Panc1 (cell line): ENCODE results near the gene MAP2K7. TPM values are rescaled to one million over a fixed set of nuclear protein-coding genes. Genes with fewer than 3 reads are reported as not detected.

Experiments used
- ATAC-seq: fragments of 200-7000 bp; cut with Tn5 transposase; 2 replicates; pipeline ENCODE4 v1.9.1; 2020; ENCODE audit warnings: mild to moderate bottlenecking, moderate library complexity
- BruUV-seq: library from RNA; stranded (reverse); fragments of 400-500 nt; replicated peaks from 2 replicates; lab custom pipeline; 2021; lab: Mats Ljungman, UMichigan
- CTCF ChIA-PET: fragments of 300-600 bp; sonication (Branson Sonifier 250); formaldehyde crosslinking; loops from one replicate; lab custom pipeline; 2022; ENCODE audit warnings: antibody characterized with exemption; lab: Charles Lee
- POLR2A ChIA-PET: fragments of 300-600 bp; sonication (Branson Sonifier 250); formaldehyde crosslinking; loops from one replicate; lab custom pipeline; 2022; ENCODE audit warnings: antibody characterized with exemption; lab: Charles Lee
- DNase-seq: peaks from one replicate; pipeline ENCODE4 v3.0.0-alpha.2; 2010; ENCODE audit warnings: low read depth, low spot score
- H3K27ac ChIP-seq: 2 replicates; pipeline ENCODE4 v1.5.1; 2011; ENCODE audit warnings: mild to moderate bottlenecking, low read length, inconsistent platforms
- H3K27me3 ChIP-seq: fragments of 200-500 bp; sonication (Bioruptor generic); 2 replicates; pipeline ENCODE4 v1.6.0; 2014; ENCODE audit warnings: low read length, inconsistent platforms; ENCODE audit not compliant: control insufficient read depth, insufficient read depth
- H3K36me3 ChIP-seq: fragments of 200-500 bp; sonication (Bioruptor generic); 2 replicates; pipeline ENCODE4 v1.5.1; 2014; ENCODE audit warnings: inconsistent platforms, mild to moderate bottlenecking, low read length, moderate library complexity; ENCODE audit not compliant: control insufficient read depth, insufficient read depth
- H3K4me1 ChIP-seq: 2 replicates; pipeline ENCODE4 v1.5.1; 2011; ENCODE audit warnings: inconsistent platforms, mild to moderate bottlenecking, low read length, moderate library complexity; ENCODE audit not compliant: control insufficient read depth, insufficient read depth
- H3K4me3 ChIP-seq, 2 experiments: 2 replicates each; pipeline ENCODE4 v1.5.1; 2011 to 2012; ENCODE audit warnings: low read depth in 2 of 2, low read length in 2 of 2, mild to moderate bottlenecking in 2 of 2, inconsistent platforms in 1 of 2, moderate library complexity in 1 of 2
- H3K9me3 ChIP-seq: fragments of 200-500 bp; sonication (Bioruptor generic); 2 replicates; pipeline ENCODE4 v1.5.1; 2014; ENCODE audit warnings: low read depth, mild to moderate bottlenecking, inconsistent platforms, low read length, moderate library complexity; ENCODE audit not compliant: control insufficient read depth, insufficient read depth
- CTCF ChIP-seq: fragments of 450-650 bp; IDR thresholded peaks from 2 replicates; pipeline ENCODE4 v1.5.1; 2017; ENCODE audit warnings: mild to moderate bottlenecking
- POLR2AphosphoS5 ChIP-seq: IDR thresholded peaks from 2 replicates; pipeline ENCODE4 v1.6.1; 2012; ENCODE audit warnings: mild to moderate bottlenecking, low read depth, low read length, moderate library complexity
- REST ChIP-seq, 2 experiments: IDR thresholded peaks; 2 replicates each; pipeline ENCODE4 v1.6.1; 2011 to 2012; ENCODE audit warnings: low read depth in 2 of 2, control low read depth in 1 of 2, low read length in 1 of 2, mild to moderate bottlenecking in 1 of 2, moderate library complexity in 1 of 2; ENCODE audit not compliant: insufficient read depth in 1 of 2
- SIN3A ChIP-seq: IDR thresholded peaks from 2 replicates; pipeline ENCODE4 v1.6.1; 2012; ENCODE audit warnings: low read depth, mild to moderate bottlenecking, low read length, moderate library complexity, borderline replicate concordance; ENCODE audit not compliant: insufficient read depth
- TCF7L2 ChIP-seq: IDR thresholded peaks from 2 replicates; pipeline ENCODE4 v1.6.1; 2011; ENCODE audit warnings: mild to moderate bottlenecking, low read depth, low read length, inconsistent platforms
- in situ Hi-C: cut with HindIII; loops from 2 replicates; pipeline ENCODE4 v1.10.0; 2016; ENCODE audit warnings: low sequenced_read_pairs, low pct_unique_long_range_greater_than_20kb
- intact Hi-C: fragments of 100-400 bp; cut with micrococcal nuclease; formaldehyde crosslinking; loops from one replicate; pipeline ENCODE4 v1.10.0; 2022; ENCODE audit not compliant: unreplicated experiment
- total RNA-seq: library from RNA; stranded (reverse); gene quantifications from one replicate; pipeline ENCODE4 v1.2.1, GENCODE V29; 2021; ENCODE audit not compliant: unreplicated experiment

Gene MAP2K7
- total RNA-seq, 1 experiment from 2014 or later, result 32.9 TPM

DNA sequence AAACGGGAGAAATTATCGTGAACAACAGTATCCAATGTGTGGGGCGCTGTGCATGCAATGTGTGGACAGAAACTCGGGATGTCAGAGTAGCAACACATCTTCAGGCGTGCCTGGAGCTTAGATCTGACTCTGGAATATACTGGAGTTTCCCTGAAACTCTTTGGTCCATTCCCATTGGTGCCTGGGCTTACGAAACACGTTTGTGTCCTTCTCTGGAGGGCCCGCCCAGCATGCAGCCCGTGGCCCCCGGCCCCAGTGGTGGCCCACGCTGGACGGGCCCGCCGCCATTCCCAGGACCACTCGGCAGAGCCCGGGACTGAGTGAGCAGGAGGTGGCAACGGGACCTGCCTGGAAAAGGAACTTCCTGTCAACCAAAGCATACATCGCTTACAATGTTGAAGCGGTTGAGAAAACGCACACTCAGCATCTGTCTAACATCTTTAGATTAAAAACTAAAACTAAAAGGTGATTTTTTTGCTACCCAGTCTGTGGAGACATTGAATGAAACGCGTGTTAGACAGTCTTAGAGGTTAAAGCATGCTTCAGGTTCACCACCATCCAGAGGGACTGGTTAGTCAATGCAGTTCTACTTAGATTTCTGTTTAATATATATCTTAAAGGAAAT lies 59.1 kb downstream of the MAP2K7 start:
- TF ChIP-seq CTCF (no peak), REST (IDR thresholded peaks at IDR 0.05; ENCODE audit: insufficient read depth in 1 of 2, low read depth in 2 of 2, low read length in 1 of 2) (no peak), POLR2AphosphoS5 (no peak), SIN3A (no peak), TCF7L2 (no peak)
- in situ Hi-C loops (no loop called here), intact Hi-C loops (no loop called here)
- Histone ChIP-seq H3K27me3 (no peaks in the 10 kb centered on the region), H3K36me3 (peaks cover 3% of the 10 kb centered on the region; the same call in 1 of the 2 replicates), H3K9me3 (no peaks in the 10 kb centered on the region), H3K27ac (no peak overlapping the region), H3K4me1 (no peaks in the 10 kb centered on the region), H3K4me3 (no peak overlapping the region)
- ChIA-PET POLR2A (interaction anchor here (0.6 kb wide), 1 partner anchor 636 kb away, joined by 17 read pairs; no protein-coding TSS in a partner anchor), CTCF (no interaction called here)
- ATAC-seq, result no peak
- no peak for DNase-seq
- TSS peak; percentile 62 for BruUV-seq

GRCh38 chr19:7963566-7963965 lies 59.9 kb downstream of the MAP2K7 start:
- BruUV-seq, result no TSS peak
- ATAC-seq (no peak), DNase-seq (no peak)
- no peak overlapping the region for H3K4me3 ChIP-seq
- in situ Hi-C loops, result no loop called here
- H3K27me3 ChIP-seq, result no peaks in the 10 kb centered on the region
- CTCF ChIA-PET, result no interaction called here
- intact Hi-C loops, result no loop called here
- no peak overlapping the region for H3K27ac ChIP-seq
- POLR2A ChIA-PET, result no interaction called here
- H3K9me3 ChIP-seq, result no peaks in the 10 kb centered on the region
- H3K36me3 ChIP-seq, result peaks cover 3% of the 10 kb centered on the region; the same call in 1 of the 2 replicates
- TF ChIP-seq SIN3A, result no peak
- no peaks in the 10 kb centered on the region for H3K4me1 ChIP-seq

Other genes with a start within 250 kb of the MAP2K7 start
- not detected for gene RETN, start 234.8 kb upstream of the MAP2K7 start, total RNA-seq
- not detected for gene MCEMP1, start 226.8 kb upstream of the MAP2K7 start, total RNA-seq
- 101 TPM for gene TRAPPC5, start 223.0 kb upstream of the MAP2K7 start, total RNA-seq
- gene FCER2, start 201.7 kb upstream of the MAP2K7 start, total RNA-seq, result 0.15 TPM
- not detected for gene CLEC4G, start 171.8 kb upstream of the MAP2K7 start, total RNA-seq
- not detected for gene CD209, start 156.3 kb upstream of the MAP2K7 start, total RNA-seq
- gene CLEC4M, start 140.6 kb upstream of the MAP2K7 start, total RNA-seq, result not detected
- 6.4 TPM for gene EVI5L, start 73.7 kb upstream of the MAP2K7 start, total RNA-seq
- gene PRR36, start 29.5 kb upstream of the MAP2K7 start, total RNA-seq, result 3.7 TPM
- 5.0 TPM for gene LRRC8E, start 15.4 kb upstream of the MAP2K7 start, total RNA-seq
- gene TGFBR3L, start 11.0 kb downstream of the MAP2K7 start, total RNA-seq, result 12.5 TPM
- gene SNAPC2, start 16.5 kb downstream of the MAP2K7 start, total RNA-seq, result 63.0 TPM
- gene CTXN1, start 22.3 kb downstream of the MAP2K7 start, total RNA-seq, result 89.4 TPM
- gene TIMM44, start 39.8 kb downstream of the MAP2K7 start, total RNA-seq, result 105 TPM
- 123 TPM for gene ELAVL1, start 101.8 kb downstream of the MAP2K7 start, total RNA-seq
- gene CCL25, start 148.9 kb downstream of the MAP2K7 start, total RNA-seq, result not detected
- gene FBN3, start 245.7 kb downstream of the MAP2K7 start, total RNA-seq, result 0.10 TPM